Mesangial cell (primary cell): ENCODE data around the gene DFFB. TPM values are rescaled to one million over a fixed set of nuclear protein-coding genes. Genes with fewer than 3 reads are reported as not detected.

Source experiments
- total RNA-seq: library from RNA; depleted of rRNA; stranded (reverse); fragments of >200 nt; gene quantifications from 2 replicates; pipeline ENCODE4 v1.2.3, GENCODE V29; 2015

Gene DFFB
- 5.2 and 8.3 TPM in 2 replicates for total RNA-seq

GRCh38 chr1:3856923-3857790 is at the start of gene DFFB, which contains the start of gene CEP104:
Gene DFFB, plus strand, starts transcription at chr1:3857476. Its CDS starts 128 bp downstream, at chr1:3857604.
Gene CEP104, minus strand, starts transcription at chr1:3857211. Its CDS starts 4,804 bp downstream, at chr1:3852407.

GRCh38 chr1:3900150-3900968 is 43.1 kb downstream of the DFFB start, which contains the start of gene C1orf174:
Gene C1orf174, minus strand, starts transcription at chr1:3900272. Its CDS starts 86 bp downstream, at chr1:3900186.

Other genes starting within 250 kb of the DFFB start
- 7.3 and 22.1 TPM in 2 replicates for gene MEGF6, start 246.0 kb upstream of the DFFB start, total RNA-seq
- gene TPRG1L, start 232.5 kb upstream of the DFFB start, total RNA-seq, result 12.4 and 21.6 TPM in 2 replicates
- 18.4 and 20.2 TPM in 2 replicates for gene WRAP73, start 207.4 kb upstream of the DFFB start, total RNA-seq
- gene TP73, start 205.0 kb upstream of the DFFB start, total RNA-seq, result not detected in 2 replicates
- not detected in 2 replicates for gene CCDC27, start 105.0 kb upstream of the DFFB start, total RNA-seq
- 6.4 and 19.6 TPM in 2 replicates for gene SMIM1, start 84.7 kb upstream of the DFFB start, total RNA-seq
- 29.9 and 32.6 TPM in 2 replicates for gene LRRC47, start 61.0 kb upstream of the DFFB start, total RNA-seq
- 32.1 and 65.3 TPM in 2 replicates for gene CEP104, start 265 bp upstream of the DFFB start, total RNA-seq
- 12.3 and 36.2 TPM in 2 replicates for gene C1orf174, start 42.8 kb downstream of the DFFB start, total RNA-seq